ENCODE measurements around the gene UGT3A2. TPM values are rescaled to one million over a fixed set of nuclear protein-coding genes. Genes with fewer than 3 reads are reported as not detected.
"Not testable (repeated sequence)": the region's sequence is repeated elsewhere in the genome, so short reads cannot be mapped to it uniquely, and the experiment has no call there.

The UGT3A2 gene
- total RNA-seq, 2 donors from 2014 or later: not detected

DNA sequence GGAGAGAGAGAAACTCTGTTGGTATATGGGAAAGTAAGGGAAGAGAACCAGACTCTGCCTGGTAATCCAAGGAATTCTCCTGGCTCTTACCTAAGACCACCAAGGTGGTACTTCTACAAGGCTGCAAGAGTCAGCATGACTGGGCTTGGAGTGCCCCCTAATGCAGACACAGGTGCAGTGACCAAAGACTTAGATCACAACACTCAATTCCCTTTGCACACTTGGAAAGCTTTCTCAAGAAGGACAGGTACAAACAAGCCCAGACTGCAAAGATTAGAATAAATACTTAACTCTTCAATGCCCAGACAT lies 25.2 kb downstream of the UGT3A2 start:
- TF ChIP-seq, protein P1, sequence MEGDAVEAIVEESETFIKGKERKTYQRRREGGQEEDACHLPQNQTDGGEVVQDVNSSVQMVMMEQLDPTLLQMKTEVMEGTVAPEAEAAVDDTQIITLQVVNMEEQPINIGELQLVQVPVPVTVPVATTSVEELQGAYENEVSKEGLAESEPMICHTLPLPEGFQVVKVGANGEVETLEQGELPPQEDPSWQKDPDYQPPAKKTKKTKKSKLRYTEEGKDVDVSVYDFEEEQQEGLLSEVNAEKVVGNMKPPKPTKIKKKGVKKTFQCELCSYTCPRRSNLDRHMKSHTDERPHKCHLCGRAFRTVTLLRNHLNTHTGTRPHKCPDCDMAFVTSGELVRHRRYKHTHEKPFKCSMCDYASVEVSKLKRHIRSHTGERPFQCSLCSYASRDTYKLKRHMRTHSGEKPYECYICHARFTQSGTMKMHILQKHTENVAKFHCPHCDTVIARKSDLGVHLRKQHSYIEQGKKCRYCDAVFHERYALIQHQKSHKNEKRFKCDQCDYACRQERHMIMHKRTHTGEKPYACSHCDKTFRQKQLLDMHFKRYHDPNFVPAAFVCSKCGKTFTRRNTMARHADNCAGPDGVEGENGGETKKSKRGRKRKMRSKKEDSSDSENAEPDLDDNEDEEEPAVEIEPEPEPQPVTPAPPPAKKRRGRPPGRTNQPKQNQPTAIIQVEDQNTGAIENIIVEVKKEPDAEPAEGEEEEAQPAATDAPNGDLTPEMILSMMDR (IDR thresholded peaks at IDR 0.05): no peak

DNA sequence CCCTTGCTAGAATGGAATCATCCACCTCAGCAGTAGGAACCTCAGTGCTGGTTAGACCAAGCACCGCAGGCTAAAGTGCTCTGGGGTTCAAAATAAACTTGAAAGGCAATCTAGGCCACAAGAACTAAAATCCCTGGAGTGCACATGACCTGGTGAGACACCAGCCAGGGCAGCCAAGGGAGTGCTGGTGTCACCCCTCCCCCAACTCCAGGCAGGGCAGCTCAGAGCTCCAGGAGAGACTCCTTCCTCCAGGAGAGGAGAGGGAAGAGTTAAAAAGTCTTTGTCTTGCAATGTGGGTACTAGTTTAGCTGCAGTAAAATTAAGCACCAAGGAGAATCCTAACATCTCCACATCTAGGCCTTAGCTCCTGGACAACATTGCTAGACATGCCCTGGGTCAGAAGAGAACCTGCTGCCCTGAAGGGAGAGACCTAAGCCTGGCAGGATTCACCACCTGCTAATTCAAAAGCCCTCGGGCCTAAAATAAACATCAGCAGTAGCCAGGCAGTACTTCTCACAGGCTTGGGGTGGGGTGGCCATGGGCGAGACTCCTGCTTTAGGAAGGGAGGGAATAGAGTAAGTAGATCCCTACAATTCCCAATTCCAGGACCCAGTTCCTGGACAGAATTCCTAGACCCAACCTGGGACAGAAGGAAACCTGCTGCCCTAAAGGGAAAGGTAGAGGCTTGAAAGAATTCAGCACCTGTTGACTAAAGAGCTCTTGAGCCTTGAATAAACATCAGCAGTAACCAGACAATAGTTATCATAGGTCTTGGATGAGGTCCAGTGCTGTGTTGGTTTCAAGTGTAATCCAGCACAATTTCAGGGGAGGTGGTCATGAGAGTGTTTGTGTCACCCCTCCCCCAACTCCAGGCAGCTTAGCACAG lies 25.8 kb downstream of the UGT3A2 start:
- no peaks in the 10 kb centered on the region for H3K27me3 ChIP-seq (replicated peaks; ENCODE audit: insufficient read depth)

More for the DNA sequence above, 25.2 kb downstream of the UGT3A2 start:
- DNase-seq (ENCODE audit: low spot score) (no peak), ATAC-seq (ENCODE audit: insufficient number of reproducible peaks, low FRiP score, low read depth) (no peak)
- H3K27ac ChIP-seq: no peak overlapping the region
- no peaks in the 10 kb centered on the region for H3K36me3 ChIP-seq
- no peak overlapping the region for H3K4me3 ChIP-seq
- H3K27me3 ChIP-seq (replicated peaks; ENCODE audit: insufficient read depth): no peaks in the 10 kb centered on the region
- H3K9me3 ChIP-seq: no peaks in the 10 kb centered on the region
- H3K4me1 ChIP-seq (ENCODE audit: control insufficient read depth in 1 of 2, low read depth in 2 of 2): no peaks in the 10 kb centered on the region

DNA sequence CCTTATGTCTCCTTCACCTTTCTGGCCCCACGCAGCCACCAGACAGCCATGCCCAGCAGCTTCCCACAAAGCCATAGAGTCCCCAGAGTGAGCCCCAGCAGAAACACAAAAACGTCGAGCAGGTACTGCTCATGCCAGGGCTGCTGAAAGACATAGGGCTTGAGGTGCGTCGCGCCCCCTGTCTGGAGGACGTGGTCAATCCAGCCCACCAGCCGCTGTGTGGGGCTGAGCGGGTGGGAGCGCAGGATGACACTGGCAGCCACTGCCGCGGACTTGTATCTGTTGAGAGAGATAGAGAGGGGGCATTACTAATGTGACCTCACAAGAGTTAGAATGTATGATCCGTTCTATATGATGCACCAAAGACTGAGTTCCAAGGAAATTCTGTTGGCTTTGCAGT lies 31.0 kb downstream of the UGT3A2 start:
- H3K27ac ChIP-seq: no peak overlapping the region
- TF ChIP-seq, protein P1 (IDR thresholded peaks at IDR 0.05): no peak
- no peaks in the 10 kb centered on the region for H3K4me1 ChIP-seq (ENCODE audit: control insufficient read depth in 1 of 2, low read depth in 2 of 2)
- H3K36me3 ChIP-seq: no peaks in the 10 kb centered on the region
- H3K27me3 ChIP-seq (replicated peaks; ENCODE audit: insufficient read depth): no peaks in the 10 kb centered on the region
- DNase-seq (ENCODE audit: low spot score) (no peak), ATAC-seq (ENCODE audit: insufficient number of reproducible peaks, low FRiP score, low read depth) (no peak)
- H3K4me3 ChIP-seq: no peak overlapping the region
- no peaks in the 10 kb centered on the region for H3K9me3 ChIP-seq

More for the DNA sequence above, 25.8 kb downstream of the UGT3A2 start:
- DNase-seq (ENCODE audit: low spot score) (no peak), ATAC-seq (ENCODE audit: insufficient number of reproducible peaks, low FRiP score, low read depth) (no peak)
- TF ChIP-seq, protein P1 (IDR thresholded peaks at IDR 0.05): no peak
- no peak overlapping the region for H3K27ac ChIP-seq
- H3K36me3 ChIP-seq: no peaks in the 10 kb centered on the region
- H3K4me1 ChIP-seq (ENCODE audit: control insufficient read depth in 1 of 2, low read depth in 2 of 2): no peaks in the 10 kb centered on the region
- no peak overlapping the region for H3K4me3 ChIP-seq
- no peaks in the 10 kb centered on the region for H3K9me3 ChIP-seq

DNA sequence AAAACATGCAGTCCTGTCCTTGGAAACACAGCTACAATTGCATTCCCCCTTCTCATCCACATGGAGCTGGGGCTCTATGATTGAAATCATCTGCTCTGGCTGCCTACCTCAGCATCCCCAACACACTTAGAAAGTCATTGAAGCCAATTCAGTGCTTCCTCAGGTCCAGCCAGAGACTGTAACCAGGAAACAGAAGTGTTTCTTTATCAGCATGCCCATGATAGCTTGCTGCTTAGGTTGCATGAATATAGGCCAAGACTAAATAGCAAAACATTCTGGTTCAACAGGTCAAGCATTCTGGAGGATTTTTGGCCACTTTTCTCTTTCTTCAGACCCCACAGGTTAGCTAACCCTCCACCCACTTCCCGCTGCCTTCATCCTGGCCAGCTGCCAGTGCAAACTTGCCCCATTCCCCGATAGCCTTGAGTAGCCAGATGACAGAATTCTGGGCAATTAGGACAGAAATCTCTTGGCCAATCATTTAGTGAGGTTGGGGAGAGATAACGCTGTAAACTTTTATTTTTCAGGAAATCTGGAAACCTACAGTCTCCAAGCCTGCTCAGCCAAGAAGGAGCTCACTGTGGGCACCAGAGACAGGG lies 32.0 kb downstream of the UGT3A2 start:
- not testable (repeated sequence) for H3K27ac ChIP-seq; H3K36me3 ChIP-seq; H3K4me3 ChIP-seq; DNase-seq (ENCODE audit: low spot score); ATAC-seq (ENCODE audit: insufficient number of reproducible peaks, low FRiP score, low read depth); H3K4me1 ChIP-seq (ENCODE audit: control insufficient read depth in 1 of 2, low read depth in 2 of 2); H3K27me3 ChIP-seq (replicated peaks; ENCODE audit: insufficient read depth); H3K9me3 ChIP-seq

DNA sequence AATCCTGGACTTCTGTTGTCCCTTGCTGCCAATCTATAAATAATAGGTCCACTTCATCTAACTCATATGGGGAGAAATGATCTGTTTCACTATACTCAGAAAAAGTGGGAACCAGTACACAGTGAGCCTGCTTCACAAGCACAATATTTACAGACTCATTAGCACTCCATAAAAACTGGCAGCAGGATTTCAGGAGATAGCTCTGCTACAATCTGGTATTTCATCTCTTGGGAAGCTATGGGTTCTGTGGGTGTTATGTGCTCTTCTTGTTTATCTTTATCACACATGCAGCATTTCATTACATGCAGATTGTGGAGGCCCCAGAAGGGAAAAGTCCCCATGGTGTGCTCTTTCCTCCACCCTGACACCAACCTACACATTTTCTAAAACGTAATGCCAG lies 33.2 kb downstream of the UGT3A2 start:
- no peak for DNase-seq (ENCODE audit: low spot score)
- Histone ChIP-seq H3K9me3 (no peaks in the 10 kb centered on the region), H3K4me1 (ENCODE audit: control insufficient read depth in 1 of 2, low read depth in 2 of 2) (no peaks in the 10 kb centered on the region), H3K27me3 (replicated peaks; ENCODE audit: insufficient read depth) (no peaks in the 10 kb centered on the region), H3K27ac (no peak overlapping the region), H3K4me3 (no peak overlapping the region), H3K36me3 (no peaks in the 10 kb centered on the region)
- no peak for ATAC-seq (ENCODE audit: insufficient number of reproducible peaks, low FRiP score, low read depth)
- TF ChIP-seq, protein P1 (IDR thresholded peaks at IDR 0.05): no peak

All from thoracic aorta (tissue), 2 donors.